SU-DHL-6 (cell line): ENCODE data around the gene IGFBPL1.

Experiments used
- EZH2phosphoT487 ChIP-seq: fragments of 200-600 bp; sonication (generic), shearing (Covaris generic); conservative IDR thresholded peaks from 2 replicates; pipeline ENCODE4 v1.6.1; 2018; ENCODE audit warnings: mild to moderate bottlenecking, antibody characterized with exemption, low read length, moderate library complexity, mixed read lengths
- TF ChIP-seq, protein P1 (sequence below): fragments of 200-600 bp; sonication (generic); IDR thresholded peaks from one replicate; pipeline ENCODE4 v1.5.1; 2017; ENCODE audit warnings: antibody characterized with exemption, mild to moderate bottlenecking, low read length, moderate library complexity; ENCODE audit not compliant: insufficient read depth, poor library complexity, severe bottlenecking

DNA sequence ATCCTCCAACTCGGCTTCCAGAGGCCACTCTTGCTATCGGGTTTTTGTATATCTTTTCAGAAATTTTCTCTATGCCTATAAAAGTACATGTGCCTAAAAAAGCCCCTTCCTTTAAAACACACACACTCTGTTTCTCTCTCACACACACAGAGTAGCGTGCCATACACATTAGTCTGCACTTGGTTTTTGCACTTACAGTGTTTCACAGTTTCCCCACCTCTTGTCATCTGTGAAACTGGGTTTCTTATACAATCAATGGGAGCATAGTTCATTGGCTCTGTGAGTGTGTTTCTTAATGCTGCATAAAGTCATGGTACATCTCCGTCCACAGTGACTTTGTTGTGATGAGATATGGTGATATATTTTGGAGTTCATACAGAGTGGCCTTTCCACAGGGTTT lies 664 bp upstream of the IGFBPL1 start:
- TF ChIP-seq, protein P1, sequence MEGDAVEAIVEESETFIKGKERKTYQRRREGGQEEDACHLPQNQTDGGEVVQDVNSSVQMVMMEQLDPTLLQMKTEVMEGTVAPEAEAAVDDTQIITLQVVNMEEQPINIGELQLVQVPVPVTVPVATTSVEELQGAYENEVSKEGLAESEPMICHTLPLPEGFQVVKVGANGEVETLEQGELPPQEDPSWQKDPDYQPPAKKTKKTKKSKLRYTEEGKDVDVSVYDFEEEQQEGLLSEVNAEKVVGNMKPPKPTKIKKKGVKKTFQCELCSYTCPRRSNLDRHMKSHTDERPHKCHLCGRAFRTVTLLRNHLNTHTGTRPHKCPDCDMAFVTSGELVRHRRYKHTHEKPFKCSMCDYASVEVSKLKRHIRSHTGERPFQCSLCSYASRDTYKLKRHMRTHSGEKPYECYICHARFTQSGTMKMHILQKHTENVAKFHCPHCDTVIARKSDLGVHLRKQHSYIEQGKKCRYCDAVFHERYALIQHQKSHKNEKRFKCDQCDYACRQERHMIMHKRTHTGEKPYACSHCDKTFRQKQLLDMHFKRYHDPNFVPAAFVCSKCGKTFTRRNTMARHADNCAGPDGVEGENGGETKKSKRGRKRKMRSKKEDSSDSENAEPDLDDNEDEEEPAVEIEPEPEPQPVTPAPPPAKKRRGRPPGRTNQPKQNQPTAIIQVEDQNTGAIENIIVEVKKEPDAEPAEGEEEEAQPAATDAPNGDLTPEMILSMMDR, result no peak
- no peak for TF ChIP-seq EZH2phosphoT487
